NCI-H1105 treated with DMSO at 0.1 percent for 48 hours (cell line): ENCODE measurements around the gene ABR.
"Not testable (repeated sequence)": the region's sequence is repeated elsewhere in the genome, so short reads cannot be mapped to it uniquely, and the experiment has no call there.

Experiments used
- DNase-seq: peaks from one replicate; lab custom pipeline; 2025; lab: John Stamatoyannopoulos, UW

ABR gene

GRCh38 chr17:1071103-1071825, 108.5 kb downstream of the ABR start:
- DNase-seq: no peak

- no peak for DNase-seq
Measured at GRCh38 chr17:1070411-1070810, 109.4 kb downstream of the ABR start.

- DNase-seq: no peak
Measured at GRCh38 chr17:1069847-1070246, 109.9 kb downstream of the ABR start.

GRCh38 chr17:1068356-1068755, 111.4 kb downstream of the ABR start:
- no peak for DNase-seq

GRCh38 chr17:1067282-1067956, 112.4 kb downstream of the ABR start:
- no peak for DNase-seq

- DNase-seq: not testable (repeated sequence)
Measured at GRCh38 chr17:1065416-1065815, 114.4 kb downstream of the ABR start.

GRCh38 chr17:1060991-1061390, 118.8 kb downstream of the ABR start:
- no peak for DNase-seq

- peak; percentile 47 for DNase-seq
Measured at GRCh38 chr17:1059131-1059795, 120.5 kb downstream of the ABR start.

GRCh38 chr17:1058423-1059130, 121.2 kb downstream of the ABR start:
- DNase-seq: no peak

GRCh38 chr17:1056761-1057160, 123.0 kb downstream of the ABR start:
- DNase-seq: no peak

GRCh38 chr17:1055751-1056645, 123.8 kb downstream of the ABR start:
- DNase-seq: peak; percentile 6

GRCh38 chr17:1055231-1055630, 124.5 kb downstream of the ABR start:
- DNase-seq: no peak

- no peak for DNase-seq
Measured at GRCh38 chr17:1054656-1055055, 125.1 kb downstream of the ABR start.

GRCh38 chr17:1053661-1054360, 126.0 kb downstream of the ABR start:
- no peak for DNase-seq

GRCh38 chr17:1050996-1051925, 128.5 kb downstream of the ABR start:
- DNase-seq: no peak

- no peak for DNase-seq
Measured at GRCh38 chr17:1050246-1050995, 129.4 kb downstream of the ABR start.

GRCh38 chr17:1049446-1050225, 130.1 kb downstream of the ABR start:
- no peak for DNase-seq

GRCh38 chr17:1048516-1049115, 131.2 kb downstream of the ABR start:
- DNase-seq: not testable (repeated sequence)
